HEK293T (cell line): Measurements from ENCODE around the gene CEP63.

Source experiments
- CTCF ChIA-PET: fragments of 350-600 bp; formaldehyde crosslinking; extraction: SDS; loops from one replicate; lab custom pipeline; 2021; ENCODE audit warnings: antibody characterized with exemption, inconsistent platforms; lab: Yijun Ruan, JAX
- POLR2A ChIA-PET: fragments of 350-600 bp; formaldehyde crosslinking; extraction: SDS; loops from one replicate; lab custom pipeline; 2020; ENCODE audit warnings: antibody characterized with exemption, inconsistent platforms; lab: Yijun Ruan, JAX
- DNase-seq: peaks from one replicate; pipeline ENCODE4 v3.0.0; 2012; ENCODE audit warnings: mixed read lengths; ENCODE audit errors: extremely low spot score
- ARNT ChIP-seq: fragments of 450-650 bp; IDR thresholded peaks from 2 replicates; pipeline ENCODE4 v1.6.1; 2017; ENCODE audit warnings: mild to moderate bottlenecking
- BHLHE40 ChIP-seq: fragments of 450-650 bp; IDR thresholded peaks from 2 replicates; pipeline ENCODE4 v1.6.1; 2016; ENCODE audit warnings: mild to moderate bottlenecking, moderate library complexity, borderline replicate concordance
- CTBP1 ChIP-seq: fragments of 450-650 bp; IDR thresholded peaks from 2 replicates; pipeline ENCODE4 v1.6.1; 2016; ENCODE audit warnings: borderline replicate concordance
- ELF4 ChIP-seq: fragments of 450-650 bp; IDR thresholded peaks from 2 replicates; pipeline ENCODE4 v1.6.1; 2017; ENCODE audit warnings: antibody characterized with exemption
- FOXA1 ChIP-seq: fragments of 450-650 bp; IDR thresholded peaks from 2 replicates; pipeline ENCODE4 v1.6.1; 2016; ENCODE audit warnings: mild to moderate bottlenecking
- FOXK2 ChIP-seq: fragments of 450-650 bp; IDR thresholded peaks from 2 replicates; pipeline ENCODE4 v1.6.1; 2016; ENCODE audit warnings: mild to moderate bottlenecking
- FOXM1 ChIP-seq: fragments of 450-650 bp; IDR thresholded peaks from 2 replicates; pipeline ENCODE4 v1.6.1; 2017; ENCODE audit warnings: mild to moderate bottlenecking, borderline replicate concordance
- HDGF ChIP-seq: fragments of 450-650 bp; IDR thresholded peaks from 2 replicates; pipeline ENCODE4 v1.6.1; 2017; ENCODE audit warnings: antibody characterized with exemption, borderline replicate concordance
- L3MBTL2 ChIP-seq: fragments of 450-650 bp; conservative IDR thresholded peaks from 2 replicates; pipeline ENCODE4 v1.6.1; 2016; ENCODE audit warnings: mild to moderate bottlenecking
- LEF1 ChIP-seq: fragments of 450-650 bp; IDR thresholded peaks from 2 replicates; pipeline ENCODE4 v1.6.1; 2017; ENCODE audit warnings: mild to moderate bottlenecking, borderline replicate concordance
- NFRKB ChIP-seq: fragments of 450-650 bp; IDR thresholded peaks from 2 replicates; pipeline ENCODE4 v1.6.1; 2016; ENCODE audit warnings: mild to moderate bottlenecking, moderate library complexity
- PKNOX1 ChIP-seq: fragments of 450-650 bp; IDR thresholded peaks from 2 replicates; pipeline ENCODE4 v1.6.1; 2016
- SP1 ChIP-seq: fragments of 450-650 bp; IDR thresholded peaks from 2 replicates; pipeline ENCODE4 v1.6.1; 2017
- SUZ12 ChIP-seq: fragments of 450-650 bp; IDR thresholded peaks from 2 replicates; pipeline ENCODE4 v1.6.1; 2016; ENCODE audit warnings: mild to moderate bottlenecking
- TARDBP ChIP-seq: fragments of 450-650 bp; IDR thresholded peaks from 2 replicates; pipeline ENCODE4 v1.6.1; 2016
- ZNF384 ChIP-seq: fragments of 450-650 bp; IDR thresholded peaks from 2 replicates; pipeline ENCODE4 v1.6.1; 2016

CEP63 gene

DNA sequence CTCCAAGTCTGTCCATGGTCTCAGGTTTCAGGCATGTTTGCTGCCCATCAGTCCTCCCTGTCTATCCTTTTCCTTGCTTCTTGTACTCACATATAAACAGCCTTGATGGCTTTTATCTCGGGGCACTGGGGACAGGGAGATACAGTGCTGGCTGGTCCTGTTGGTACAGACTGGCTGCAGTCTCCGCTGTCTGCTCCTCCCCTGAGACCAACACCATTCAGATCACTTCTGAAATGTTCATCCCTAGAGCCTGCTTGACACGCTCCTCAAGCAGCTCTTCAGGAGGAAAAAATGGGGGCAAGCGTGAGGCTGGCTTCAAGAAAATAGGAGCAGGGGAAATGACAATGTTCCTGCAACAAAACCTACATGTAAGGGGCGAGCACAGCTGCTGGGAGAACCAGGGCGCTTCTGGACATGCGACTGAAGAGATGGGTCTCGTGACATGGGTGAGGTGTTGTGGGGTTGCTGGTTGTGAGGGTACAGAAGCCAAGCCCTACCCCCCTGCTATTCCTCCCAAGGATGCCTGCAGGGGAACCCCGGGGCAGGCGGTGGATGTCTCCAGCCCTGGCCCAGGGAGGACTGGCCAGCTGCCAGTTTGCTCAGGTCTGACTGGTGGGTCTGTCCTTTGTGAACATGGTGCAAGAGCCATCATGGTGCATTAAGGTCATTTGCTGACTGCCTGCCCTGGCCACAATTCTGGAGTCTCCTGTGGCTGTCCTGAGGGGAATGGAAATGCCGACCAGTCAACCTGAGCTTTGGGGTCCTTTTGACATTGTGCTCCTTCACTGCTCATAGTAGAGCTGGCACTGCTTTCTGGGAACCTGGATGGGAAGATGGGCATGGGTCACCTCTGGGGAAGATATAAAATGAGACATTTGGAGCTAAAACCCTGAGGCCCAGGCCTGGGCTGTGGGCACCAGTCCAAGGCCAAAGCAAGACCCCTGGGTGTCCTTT lies 124.9 kb downstream of the CEP63 start:
- ChIA-PET POLR2A (no interaction called here), CTCF (no interaction called here)
- no peak for DNase-seq
- TF ChIP-seq FOXK2, result no peak
- TF ChIP-seq LEF1, result no peak
- no peak for TF ChIP-seq NFRKB
- TF ChIP-seq TARDBP, result no peak
- TF ChIP-seq ARNT, result no peak
- no peak for TF ChIP-seq CTBP1
- no peak for TF ChIP-seq ZNF384
- TF ChIP-seq SUZ12, result no peak
- no peak for TF ChIP-seq BHLHE40
- TF ChIP-seq FOXA1, result no peak

DNA sequence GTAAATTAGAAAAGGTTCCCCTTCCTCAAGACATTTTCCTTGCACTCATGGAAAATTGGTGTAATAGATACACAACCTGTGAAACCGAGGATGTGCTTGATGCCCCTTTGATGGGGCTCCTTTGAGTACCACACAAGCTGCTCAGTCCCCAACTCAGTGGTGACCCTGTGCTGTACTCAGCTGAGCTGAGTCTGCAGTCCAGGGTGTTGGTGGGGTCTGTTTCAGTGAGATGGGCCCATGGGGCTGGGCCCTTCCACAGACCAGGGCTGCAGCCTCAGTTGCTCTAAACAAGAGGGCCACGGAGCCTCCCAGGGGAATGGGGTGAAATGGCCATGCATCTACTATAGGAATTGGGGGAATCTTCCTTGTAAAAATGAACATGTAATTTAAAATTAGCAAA lies 125.7 kb downstream of the CEP63 start:
- ChIA-PET CTCF (no interaction called here), POLR2A (no interaction called here)
- TF ChIP-seq CTBP1 (no peak), SUZ12 (no peak), TARDBP (no peak), FOXK2 (no peak), SP1 (no peak), LEF1 (no peak)
- DNase-seq, result no peak

DNA sequence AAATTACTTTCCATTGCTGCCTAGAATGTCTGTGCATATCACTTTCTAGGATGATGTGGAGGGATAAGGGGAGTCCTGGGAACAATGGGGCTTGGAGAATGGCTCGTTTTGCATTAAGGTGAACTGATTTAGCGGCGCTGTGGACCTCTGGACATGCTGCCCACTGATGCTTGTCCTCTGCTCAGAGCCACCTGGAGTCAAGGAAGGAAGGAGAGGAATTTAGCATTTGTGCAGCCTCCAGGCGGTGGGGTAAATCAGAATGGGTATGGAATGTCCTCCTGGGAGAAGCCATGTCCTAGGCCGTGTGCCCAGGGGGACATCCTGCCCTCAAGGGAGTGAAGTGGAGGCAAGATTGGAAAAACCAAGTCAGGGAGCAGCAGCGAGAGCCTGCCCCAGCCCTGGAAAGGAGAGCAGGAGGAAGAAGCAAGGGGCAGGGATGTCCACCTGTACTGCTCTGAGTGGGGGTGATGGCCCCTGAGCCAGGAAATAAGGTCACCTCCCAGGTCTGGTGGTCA lies 127.2 kb downstream of the CEP63 start:
- no peak for DNase-seq
- no peak for TF ChIP-seq PKNOX1
- no peak for TF ChIP-seq ARNT
- TF ChIP-seq CTBP1, result no peak
- no peak for TF ChIP-seq TARDBP
- TF ChIP-seq HDGF, result no peak
- no peak for TF ChIP-seq FOXM1
- TF ChIP-seq NFRKB, result no peak
- TF ChIP-seq SUZ12, result no peak
- no peak for TF ChIP-seq BHLHE40
- no peak for TF ChIP-seq FOXK2
- TF ChIP-seq LEF1, result no peak
- no peak for TF ChIP-seq FOXA1
- no peak for TF ChIP-seq SP1
- TF ChIP-seq ZNF384, result no peak
- no peak for TF ChIP-seq ELF4
- no peak for TF ChIP-seq L3MBTL2
- POLR2A ChIA-PET, result no interaction called here
- CTCF ChIA-PET, result interaction anchor here (1.1 kb wide), 1 partner anchor 12 kb away, joined by 3 read pairs; no protein-coding TSS in a partner anchor

DNA sequence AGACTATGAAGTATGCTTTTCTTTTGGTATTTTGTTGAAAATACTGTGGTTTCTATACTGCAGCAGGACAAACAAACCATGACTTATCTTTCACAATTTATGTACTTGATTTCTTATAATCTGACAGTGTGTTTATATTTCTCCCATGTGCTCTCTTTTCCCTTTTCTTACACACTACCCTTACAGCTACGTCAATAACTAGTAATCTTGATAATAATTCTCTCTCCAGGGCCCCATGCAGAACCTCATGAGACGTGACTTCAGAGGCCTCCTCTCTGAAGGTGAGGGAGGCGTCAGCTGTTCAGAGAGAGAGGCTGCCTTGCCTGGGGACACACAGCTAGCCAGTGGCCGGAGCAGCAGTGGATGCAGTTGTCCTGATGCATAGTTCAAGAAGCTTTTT lies 129.1 kb downstream of the CEP63 start:
- POLR2A ChIA-PET, result no interaction called here
- DNase-seq, result no peak
- CTCF ChIA-PET, result no interaction called here
- TF ChIP-seq PKNOX1 (no peak), BHLHE40 (no peak), SUZ12 (no peak), L3MBTL2 (no peak), LEF1 (no peak), ZNF384 (no peak), ARNT (no peak), NFRKB (no peak), HDGF (no peak), TARDBP (no peak), FOXM1 (no peak), ELF4 (no peak), FOXA1 (no peak), FOXK2 (no peak), CTBP1 (no peak)

- ChIA-PET CTCF (interaction anchor here (1.1 kb wide), 1 partner anchor 15 kb away, joined by 3 read pairs; no protein-coding TSS in a partner anchor), POLR2A (no interaction called here)
- TF ChIP-seq FOXA1, result no peak
- DNase-seq, result no peak
Observed at GRCh38 chr3:134615743-134616142, 129.9 kb downstream of the CEP63 start.

- ChIA-PET POLR2A (no interaction called here), CTCF (no interaction called here)
- no peak for DNase-seq
- TF ChIP-seq L3MBTL2, result no peak
- TF ChIP-seq PKNOX1, result no peak
- no peak for TF ChIP-seq FOXK2
Observed at GRCh38 chr3:134617608-134618477, 132.0 kb downstream of the CEP63 start.
